ENCODE measurements around the gene CELF5. TPM values are rescaled to one million over a fixed set of nuclear protein-coding genes. Genes with fewer than 3 reads are reported as not detected.

Gene CELF5
- total RNA-seq, 1 experiment from 2014 or later = 1.2 TPM

DNA sequence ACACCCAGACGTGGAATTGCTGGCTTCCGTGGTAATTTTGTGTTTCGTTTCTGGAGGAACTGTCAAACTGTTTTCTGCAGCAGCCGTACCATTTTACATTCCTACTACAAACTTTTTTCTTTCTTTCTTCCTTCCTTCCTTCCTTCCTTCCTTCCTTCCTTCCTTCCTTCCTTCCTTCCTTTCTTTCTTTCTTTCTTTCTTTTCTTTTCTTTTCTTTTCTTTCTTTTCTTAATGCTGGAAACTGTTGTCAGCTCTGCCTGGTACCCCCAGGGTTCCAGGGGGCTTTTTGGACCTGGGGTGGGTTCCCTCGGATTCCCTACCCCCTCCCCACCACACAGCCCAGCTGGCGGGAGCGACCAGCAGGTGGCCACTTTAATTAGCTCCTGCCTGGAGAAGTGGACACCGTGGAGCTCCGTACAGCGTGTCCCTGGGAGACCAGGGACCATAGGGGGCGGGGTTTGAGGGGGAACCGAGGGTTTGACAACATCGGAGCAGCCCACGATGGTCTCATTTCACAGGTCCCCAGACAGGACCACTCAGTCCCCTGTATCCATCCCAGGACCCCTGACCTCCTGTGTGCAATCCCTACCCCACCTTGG is 24.4 kb downstream of the CELF5 start:
- Histone ChIP-seq H3K27me3 (ENCODE audit: control insufficient read depth, insufficient read depth, low read length) (no peaks in the 10 kb centered on the region), H3K4me1 (ENCODE audit: control insufficient read depth, insufficient read depth, low read length) (no peaks in the 10 kb centered on the region), H3K9me3 (ENCODE audit: control insufficient read depth, insufficient read depth, low read depth, low read length) (no peaks in the 10 kb centered on the region), H3K36me3 (ENCODE audit: control insufficient read depth, insufficient read depth, low read length) (no peaks in the 10 kb centered on the region), H3K27ac (ENCODE audit: low read length) (no peak overlapping the region), H3K4me3 (ENCODE audit: low read depth in 2 of 2, low read length in 2 of 2) (peak overlapping the region in 1 of 2 experiments; percentile 33; a peak in 2 of 4 replicates)
- peak; percentile 43 for ATAC-seq
- intact Hi-C loops (cut with micrococcal nuclease; ENCODE audit: unreplicated experiment) = no loop called here
- no TSS peak for BruUV-seq (replicated peaks)
- POLR2A ChIA-PET = no interaction called here
- CTCF ChIA-PET = interaction anchor here (0.6 kb wide), 1 partner anchor 8 kb away, joined by 3 read pairs; no protein-coding TSS in a partner anchor
- in situ Hi-C loops (cut with HindIII; ENCODE audit: low pct_unique_long_range_greater_than_20kb, low sequenced_read_pairs) = no loop called here
- DNase-seq (ENCODE audit: low read depth, low spot score) = no peak
- TF ChIP-seq TCF7L2 (IDR thresholded peaks at IDR 0.05; ENCODE audit: low read depth, low read length) = no peak
- TF ChIP-seq POLR2AphosphoS5 (IDR thresholded peaks at IDR 0.05; ENCODE audit: low read depth, low read length) = no peak
- TF ChIP-seq, protein P1, sequence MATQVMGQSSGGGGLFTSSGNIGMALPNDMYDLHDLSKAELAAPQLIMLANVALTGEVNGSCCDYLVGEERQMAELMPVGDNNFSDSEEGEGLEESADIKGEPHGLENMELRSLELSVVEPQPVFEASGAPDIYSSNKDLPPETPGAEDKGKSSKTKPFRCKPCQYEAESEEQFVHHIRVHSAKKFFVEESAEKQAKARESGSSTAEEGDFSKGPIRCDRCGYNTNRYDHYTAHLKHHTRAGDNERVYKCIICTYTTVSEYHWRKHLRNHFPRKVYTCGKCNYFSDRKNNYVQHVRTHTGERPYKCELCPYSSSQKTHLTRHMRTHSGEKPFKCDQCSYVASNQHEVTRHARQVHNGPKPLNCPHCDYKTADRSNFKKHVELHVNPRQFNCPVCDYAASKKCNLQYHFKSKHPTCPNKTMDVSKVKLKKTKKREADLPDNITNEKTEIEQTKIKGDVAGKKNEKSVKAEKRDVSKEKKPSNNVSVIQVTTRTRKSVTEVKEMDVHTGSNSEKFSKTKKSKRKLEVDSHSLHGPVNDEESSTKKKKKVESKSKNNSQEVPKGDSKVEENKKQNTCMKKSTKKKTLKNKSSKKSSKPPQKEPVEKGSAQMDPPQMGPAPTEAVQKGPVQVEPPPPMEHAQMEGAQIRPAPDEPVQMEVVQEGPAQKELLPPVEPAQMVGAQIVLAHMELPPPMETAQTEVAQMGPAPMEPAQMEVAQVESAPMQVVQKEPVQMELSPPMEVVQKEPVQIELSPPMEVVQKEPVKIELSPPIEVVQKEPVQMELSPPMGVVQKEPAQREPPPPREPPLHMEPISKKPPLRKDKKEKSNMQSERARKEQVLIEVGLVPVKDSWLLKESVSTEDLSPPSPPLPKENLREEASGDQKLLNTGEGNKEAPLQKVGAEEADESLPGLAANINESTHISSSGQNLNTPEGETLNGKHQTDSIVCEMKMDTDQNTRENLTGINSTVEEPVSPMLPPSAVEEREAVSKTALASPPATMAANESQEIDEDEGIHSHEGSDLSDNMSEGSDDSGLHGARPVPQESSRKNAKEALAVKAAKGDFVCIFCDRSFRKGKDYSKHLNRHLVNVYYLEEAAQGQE (IDR thresholded peaks at IDR 0.05; ENCODE audit: insufficient read depth in 1 of 2, low read depth in 2 of 2, low read length in 1 of 2) = no peak
- TF ChIP-seq SIN3A (IDR thresholded peaks at IDR 0.05; ENCODE audit: borderline replicate concordance, insufficient read depth, low read depth, low read length) = no peak
- TF ChIP-seq, protein P2, sequence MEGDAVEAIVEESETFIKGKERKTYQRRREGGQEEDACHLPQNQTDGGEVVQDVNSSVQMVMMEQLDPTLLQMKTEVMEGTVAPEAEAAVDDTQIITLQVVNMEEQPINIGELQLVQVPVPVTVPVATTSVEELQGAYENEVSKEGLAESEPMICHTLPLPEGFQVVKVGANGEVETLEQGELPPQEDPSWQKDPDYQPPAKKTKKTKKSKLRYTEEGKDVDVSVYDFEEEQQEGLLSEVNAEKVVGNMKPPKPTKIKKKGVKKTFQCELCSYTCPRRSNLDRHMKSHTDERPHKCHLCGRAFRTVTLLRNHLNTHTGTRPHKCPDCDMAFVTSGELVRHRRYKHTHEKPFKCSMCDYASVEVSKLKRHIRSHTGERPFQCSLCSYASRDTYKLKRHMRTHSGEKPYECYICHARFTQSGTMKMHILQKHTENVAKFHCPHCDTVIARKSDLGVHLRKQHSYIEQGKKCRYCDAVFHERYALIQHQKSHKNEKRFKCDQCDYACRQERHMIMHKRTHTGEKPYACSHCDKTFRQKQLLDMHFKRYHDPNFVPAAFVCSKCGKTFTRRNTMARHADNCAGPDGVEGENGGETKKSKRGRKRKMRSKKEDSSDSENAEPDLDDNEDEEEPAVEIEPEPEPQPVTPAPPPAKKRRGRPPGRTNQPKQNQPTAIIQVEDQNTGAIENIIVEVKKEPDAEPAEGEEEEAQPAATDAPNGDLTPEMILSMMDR (IDR thresholded peaks at IDR 0.05) = no peak

DNA sequence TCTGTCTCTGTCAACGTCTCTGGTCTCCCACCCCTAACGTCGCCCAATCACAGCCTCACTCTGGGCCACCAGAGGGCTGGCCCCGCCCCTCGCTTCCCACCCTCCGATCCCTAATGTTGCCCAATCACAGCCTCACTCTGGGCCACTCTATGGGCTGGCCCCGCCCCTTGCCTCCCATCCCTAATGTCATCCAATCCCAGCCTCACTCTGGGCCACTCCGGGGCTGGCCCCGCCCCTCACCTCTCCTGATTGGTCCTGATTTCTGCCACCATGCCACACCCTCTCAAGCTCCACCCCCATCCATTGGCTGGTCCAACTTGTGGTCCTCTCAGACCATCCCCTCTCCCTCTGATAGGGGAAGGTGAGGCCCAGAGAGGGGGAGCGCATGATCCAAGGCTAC is 24.9 kb downstream of the CELF5 start:
- POLR2A ChIA-PET = no interaction called here
- no peaks in the 10 kb centered on the region for H3K27me3 ChIP-seq (ENCODE audit: control insufficient read depth, insufficient read depth, low read length)
- peak overlapping the region in 1 of 2 experiments; percentile 33; a peak in 2 of 4 replicates for H3K4me3 ChIP-seq (ENCODE audit: low read depth in 2 of 2, low read length in 2 of 2)
- H3K36me3 ChIP-seq (ENCODE audit: control insufficient read depth, insufficient read depth, low read length) = no peaks in the 10 kb centered on the region
- no peak overlapping the region for H3K27ac ChIP-seq (ENCODE audit: low read length)
- DNase-seq (ENCODE audit: low read depth, low spot score) = no peak
- H3K9me3 ChIP-seq (ENCODE audit: control insufficient read depth, insufficient read depth, low read depth, low read length) = no peaks in the 10 kb centered on the region
- intact Hi-C loops (cut with micrococcal nuclease; ENCODE audit: unreplicated experiment) = no loop called here
- no peaks in the 10 kb centered on the region for H3K4me1 ChIP-seq (ENCODE audit: control insufficient read depth, insufficient read depth, low read length)
- TF ChIP-seq, protein P1 (IDR thresholded peaks at IDR 0.05; ENCODE audit: insufficient read depth in 1 of 2, low read depth in 2 of 2, low read length in 1 of 2) = no peak
- TF ChIP-seq POLR2AphosphoS5 (IDR thresholded peaks at IDR 0.05; ENCODE audit: low read depth, low read length) (no peak), SIN3A (IDR thresholded peaks at IDR 0.05; ENCODE audit: borderline replicate concordance, insufficient read depth, low read depth, low read length) (no peak), TCF7L2 (IDR thresholded peaks at IDR 0.05; ENCODE audit: low read depth, low read length) (no peak)
- TF ChIP-seq, protein P2 (IDR thresholded peaks at IDR 0.05) = no peak
- BruUV-seq (replicated peaks) = no TSS peak
- ATAC-seq = peak; percentile 91
- in situ Hi-C loops (cut with HindIII; ENCODE audit: low pct_unique_long_range_greater_than_20kb, low sequenced_read_pairs) = no loop called here
- CTCF ChIA-PET = interaction anchor here (0.6 to 0.7 kb wide), 2 partner anchors 8 to 548 kb away, joined by 3 read pairs; no protein-coding TSS in a partner anchor
